IMR-90 (cell line): Measurements from ENCODE around the gene PHF3. TPM values are rescaled to one million over a fixed set of nuclear protein-coding genes. Genes with fewer than 3 reads are reported as not detected.

ENCODE experiments used
- ATAC-seq: fragments of 200-7000 bp; cut with Tn5 transposase; 2 replicates; pipeline ENCODE4 v1.9.1; 2020; ENCODE audit warnings: low read depth, mild to moderate bottlenecking, moderate library complexity
- BruUV-seq: library from RNA; stranded (reverse); fragments of 400-500 nt; replicated peaks from 2 replicates; lab custom pipeline; 2021; lab: Mats Ljungman, UMichigan
- CTCF ChIA-PET: fragments of 300-600 bp; formaldehyde crosslinking; extraction: SDS; loops from one replicate; lab custom pipeline; 2021; ENCODE audit warnings: antibody characterized with exemption; lab: Yijun Ruan, JAX
- POLR2A ChIA-PET: fragments of 300-600 bp; sonication (Branson Sonifier 250); formaldehyde crosslinking; loops from one replicate; lab custom pipeline; 2022; ENCODE audit warnings: antibody characterized with exemption; ENCODE audit not compliant: unreplicated experiment; lab: Charles Lee
- DNase-seq: peaks from one replicate; pipeline ENCODE4 v3.0.0; 2013
- H2AFZ ChIP-seq: replicated peaks from 2 replicates; pipeline ENCODE3; 2013; ENCODE audit warnings: low read length, mild to moderate bottlenecking; ENCODE audit not compliant: poor library complexity
- H2AK5ac ChIP-seq: 2 replicates; pipeline ENCODE4 v1.6.1; 2013; ENCODE audit warnings: low read depth, low read length, inconsistent platforms
- H2AK9ac ChIP-seq: replicated peaks from 2 replicates; pipeline ENCODE3; 2013; ENCODE audit warnings: mild to moderate bottlenecking, low read depth, low read length, moderate library complexity; ENCODE audit not compliant: poor library complexity
- H2BK120ac ChIP-seq: 2 replicates; pipeline ENCODE4 v1.6.1; 2013; ENCODE audit warnings: low read depth, low read length, inconsistent platforms
- H2BK15ac ChIP-seq: 3 replicates; pipeline ENCODE4 v1.6.1; 2013; ENCODE audit warnings: low read depth, low read length, inconsistent platforms
- H2BK20ac ChIP-seq: 2 replicates; pipeline ENCODE4 v1.6.1; 2013; ENCODE audit warnings: low read depth, mild to moderate bottlenecking, inconsistent platforms, low read length, moderate library complexity
- H2BK5ac ChIP-seq: 2 replicates; pipeline ENCODE4 v1.6.1; 2013; ENCODE audit warnings: mild to moderate bottlenecking, low read depth, low read length, inconsistent platforms; ENCODE audit not compliant: poor library complexity, severe bottlenecking
- H3K14ac ChIP-seq: replicated peaks from 2 replicates; pipeline ENCODE4 v1.6.1; 2013; ENCODE audit warnings: low read depth, low read length, inconsistent platforms
- H3K18ac ChIP-seq: 2 replicates; pipeline ENCODE4 v1.6.1; 2013; ENCODE audit warnings: low read depth, low read length, control low read depth
- H3K23ac ChIP-seq: 2 replicates; pipeline ENCODE4 v1.6.1; 2013; ENCODE audit warnings: low read depth, low read length, inconsistent platforms
- H3K27ac ChIP-seq: 2 replicates; pipeline ENCODE4 v1.5.1; 2013; ENCODE audit warnings: mild to moderate bottlenecking, control low read depth, low read length; ENCODE audit not compliant: insufficient read depth
- H3K27me3 ChIP-seq: 2 replicates; pipeline ENCODE4 v1.6.1; 2013; ENCODE audit warnings: low read length; ENCODE audit not compliant: control insufficient read depth, insufficient read depth
- H3K36me3 ChIP-seq: 2 replicates; pipeline ENCODE4 v1.6.1; 2013; ENCODE audit warnings: low read length, mixed read lengths; ENCODE audit not compliant: control insufficient read depth, insufficient read depth
- H3K4ac ChIP-seq: 2 replicates; pipeline ENCODE4 v1.6.1; 2013; ENCODE audit warnings: low read depth, low read length, inconsistent platforms
- H3K4me1 ChIP-seq: 2 replicates; pipeline ENCODE4 v1.6.1; 2013; ENCODE audit warnings: low read length, mixed read lengths; ENCODE audit not compliant: control insufficient read depth, insufficient read depth
- H3K4me2 ChIP-seq: 2 replicates; pipeline ENCODE4 v1.6.1; 2013; ENCODE audit warnings: low read depth, mild to moderate bottlenecking, control low read depth, low read length, moderate library complexity
- H3K4me3 ChIP-seq: 2 replicates; pipeline ENCODE4 v1.5.1; 2013; ENCODE audit warnings: low read depth, mild to moderate bottlenecking, control low read depth, low read length, moderate library complexity; ENCODE audit not compliant: insufficient read depth
- H3K56ac ChIP-seq: 2 replicates; pipeline ENCODE4 v1.6.1; 2013; ENCODE audit warnings: low read length, inconsistent platforms; ENCODE audit not compliant: insufficient read depth; ENCODE audit errors: extremely low read depth
- H3K79me1 ChIP-seq, 2 experiments: 2 replicates each; pipeline ENCODE4 v1.6.1; 2013; ENCODE audit warnings: low read length in 2 of 2, inconsistent platforms in 1 of 2, low read depth in 1 of 2
- H3K9ac ChIP-seq: 2 replicates; pipeline ENCODE4 v1.6.1; 2013; ENCODE audit warnings: low read depth, low read length, control low read depth
- H3K9me1 ChIP-seq: 2 replicates; pipeline ENCODE4 v1.6.1; 2013; ENCODE audit warnings: low read length, inconsistent platforms; ENCODE audit not compliant: insufficient read depth
- H3K9me3 ChIP-seq: 2 replicates; pipeline ENCODE4 v1.6.1; 2013; ENCODE audit warnings: low read length; ENCODE audit not compliant: control insufficient read depth, insufficient read depth
- H4K20me1 ChIP-seq: 2 replicates; pipeline ENCODE4 v1.6.1; 2013; ENCODE audit warnings: low read length, inconsistent platforms; ENCODE audit not compliant: insufficient read depth
- H4K5ac ChIP-seq: 2 replicates; pipeline ENCODE4 v1.6.1; 2013; ENCODE audit warnings: mild to moderate bottlenecking, low read depth, low read length, control low read depth
- H4K8ac ChIP-seq, 2 experiments: 2 replicates each; pipeline ENCODE4 v1.6.1; 2013; ENCODE audit warnings: low read depth in 2 of 2, low read length in 2 of 2, control low read depth in 1 of 2, inconsistent platforms in 1 of 2
- H4K91ac ChIP-seq: 2 replicates; pipeline ENCODE4 v1.6.1; 2013; ENCODE audit warnings: low read depth, low read length, inconsistent platforms; ENCODE audit not compliant: insufficient read depth
- BHLHE40 ChIP-seq: fragments of 150-350 bp; IDR thresholded peaks from 2 replicates; pipeline ENCODE4 v1.6.1; 2016; ENCODE audit warnings: mild to moderate bottlenecking, low read depth, low read length
- CEBPB ChIP-seq: IDR thresholded peaks from 2 replicates; pipeline ENCODE4 v1.6.1; 2012; ENCODE audit warnings: low read depth, low read length, improper control_type of control experiment
- CHD1 ChIP-seq: IDR thresholded peaks from 2 replicates; pipeline ENCODE4 v1.6.1; 2012; ENCODE audit warnings: low read depth, low read length, improper control_type of control experiment
- ELK1 ChIP-seq: fragments of 150-350 bp; IDR thresholded peaks from 2 replicates; pipeline ENCODE4 v1.6.1; 2016; ENCODE audit warnings: low read depth, mild to moderate bottlenecking, low read length, moderate library complexity, borderline replicate concordance
- FOS ChIP-seq: fragments of 150-350 bp; IDR thresholded peaks from 2 replicates; pipeline ENCODE4 v1.6.1; 2016; ENCODE audit warnings: low read depth, low read length
- MAFK ChIP-seq: IDR thresholded peaks from 2 replicates; pipeline ENCODE4 v1.6.1; 2012; ENCODE audit warnings: low read depth, low read length, improper control_type of control experiment
- MAZ ChIP-seq: IDR thresholded peaks from 2 replicates; pipeline ENCODE4 v1.6.1; 2012; ENCODE audit warnings: low read depth, mild to moderate bottlenecking, low read length, improper control_type of control experiment, moderate library complexity, borderline replicate concordance
- NFE2L2 ChIP-seq: fragments of 150-350 bp; IDR thresholded peaks from 2 replicates; pipeline ENCODE4 v1.6.1; 2016; ENCODE audit warnings: low read depth, mild to moderate bottlenecking, low read length
- POLR2A ChIP-seq: IDR thresholded peaks from 2 replicates; pipeline ENCODE4 v1.6.1; 2012; ENCODE audit warnings: mild to moderate bottlenecking, low read depth, low read length
- RAD21 ChIP-seq: IDR thresholded peaks from 2 replicates; pipeline ENCODE4 v1.6.1; 2012; ENCODE audit warnings: low read length, improper control_type of control experiment
- RCOR1 ChIP-seq: IDR thresholded peaks from 2 replicates; pipeline ENCODE4 v1.6.1; 2012; ENCODE audit warnings: mild to moderate bottlenecking, low read length, improper control_type of control experiment; ENCODE audit not compliant: insufficient replicate concordance
- RFX5 ChIP-seq: IDR thresholded peaks from 2 replicates; pipeline ENCODE4 v1.8.0; 2012; ENCODE audit warnings: low read depth, mild to moderate bottlenecking, low read length, moderate library complexity
- SMC3 ChIP-seq: fragments of 150-350 bp; IDR thresholded peaks from 2 replicates; pipeline ENCODE4 v1.6.1; 2016; ENCODE audit warnings: low read depth, mild to moderate bottlenecking, antibody characterized with exemption, low read length, moderate library complexity
- USF2 ChIP-seq: fragments of 150-350 bp; IDR thresholded peaks from 2 replicates; pipeline ENCODE4 v1.6.1; 2017; ENCODE audit warnings: mild to moderate bottlenecking, antibody characterized with exemption, low read length, low read depth
- WGBS, 2 experiments: methylation state at CpG; one replicate each; pipeline versions ENCODE4 v1.1.5 to v1.1.7; 2013; ENCODE audit warnings: missing lambda C conversion rate in 2 of 2; ENCODE audit not compliant: insufficient read length in 1 of 2; ENCODE audit errors: extremely low coverage in 2 of 2; 5-methylcytosine and 5-hydroxymethylcytosine counted together
- dilution Hi-C: fragments of 300-500 bp; cut with HindIII; formaldehyde crosslinking; loops from one replicate; pipeline ENCODE4 v1.14.3; 2018; ENCODE audit warnings: low sequenced_read_pairs; ENCODE audit not compliant: unreplicated experiment
- in situ Hi-C: fragments of 300-500 bp; cut with MboI; formaldehyde crosslinking; loops from 3 replicates; pipeline ENCODE4 v1.14.3; 2019; ENCODE audit warnings: low sequenced_read_pairs, inconsistent platforms, mixed read lengths
- intact Hi-C: fragments of 100-400 bp; cut with micrococcal nuclease; formaldehyde crosslinking; loops from 2 replicates; pipeline ENCODE4 v1.10.0; 2022
- polyA plus RNA-seq, 3 experiments: library from polyadenylated mRNA; depleted of rRNA; stranded (reverse); fragments of >200 nt; gene quantifications; 2 replicates each; pipeline ENCODE4 v1.2.3, GENCODE V29; 2012; ENCODE audit warnings: low replicate concordance in 1 of 3
- total RNA-seq: library from RNA; depleted of rRNA; stranded (reverse); fragments of >200 nt; gene quantifications from 2 replicates; pipeline ENCODE4 v1.2.3, GENCODE V29; 2012
- TF ChIP-seq, protein P1 (sequence below): conservative IDR thresholded peaks from 2 replicates; pipeline ENCODE4 v1.5.1; 2012; ENCODE audit warnings: mild to moderate bottlenecking, low read depth, low read length, improper control_type of control experiment

The PHF3 gene
- total and polyA plus RNA-seq, 2 of the 4 experiments (the other 2 are of a cell fraction) = 5.6 to 27.8 TPM

DNA sequence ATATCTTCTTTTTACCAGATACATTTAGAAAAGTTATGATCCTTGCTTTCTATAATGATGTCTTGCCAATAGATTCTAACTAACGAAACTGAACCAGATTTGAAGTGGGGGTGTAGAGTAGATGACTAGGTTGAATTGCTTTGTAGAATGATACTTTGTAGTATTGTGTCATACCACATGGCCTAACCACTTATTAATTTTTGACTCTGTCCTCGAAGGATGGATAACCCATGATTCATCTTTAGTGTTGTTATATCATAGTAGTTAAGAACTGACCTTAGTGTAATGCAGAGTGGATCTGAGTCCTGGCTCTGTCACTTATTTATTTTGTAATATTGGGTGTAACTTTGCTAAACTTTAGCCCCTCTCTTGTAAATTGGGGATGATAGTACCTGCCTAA, 4.5 kb downstream of the PHF3 start:
- no peaks in the 10 kb centered on the region for H3K9me3 ChIP-seq
- ATAC-seq (0 out of 2 replicates have a peak, but pooled peaks have one; percentile 0), DNase-seq (peak; percentile 79)
- intact Hi-C loops (no loop called here), in situ Hi-C loops (no loop called here), dilution Hi-C loops (no loop called here)
- POLR2A ChIA-PET = no interaction called here
- H3K79me1 ChIP-seq = peaks cover 19 to 49% of the 10 kb centered on the region in 2 experiments; a peak in 3 of 4 replicates
- H4K20me1 ChIP-seq = peaks cover 59% of the 10 kb centered on the region
- H2AK5ac ChIP-seq = no peak overlapping the region
- no peak overlapping the region for H4K5ac ChIP-seq
- no peak overlapping the region for H3K27ac ChIP-seq
- no peak overlapping the region for H2BK20ac ChIP-seq
- H2AK9ac ChIP-seq = no peak overlapping the region
- no peak overlapping the region for H3K18ac ChIP-seq
- peaks cover 2% of the 10 kb centered on the region; the same call in 1 of the 2 replicates for H3K9me1 ChIP-seq
- H3K9ac ChIP-seq = no peak overlapping the region
- TF ChIP-seq RAD21 = no peak
- no peak for TF ChIP-seq CHD1
- peak; percentile 48 for TF ChIP-seq FOS
- TF ChIP-seq RFX5 = no peak
- TF ChIP-seq NFE2L2 = no peak
- peak; percentile 90 for TF ChIP-seq CEBPB
- TF ChIP-seq BHLHE40 = no peak
- no peak for TF ChIP-seq RCOR1
- no peak for TF ChIP-seq SMC3
- no peak for TF ChIP-seq POLR2A
- no peak for TF ChIP-seq USF2
- no peak for TF ChIP-seq MAZ
- TF ChIP-seq MAFK = no peak
- no peak for TF ChIP-seq ELK1
- TF ChIP-seq, protein P1, sequence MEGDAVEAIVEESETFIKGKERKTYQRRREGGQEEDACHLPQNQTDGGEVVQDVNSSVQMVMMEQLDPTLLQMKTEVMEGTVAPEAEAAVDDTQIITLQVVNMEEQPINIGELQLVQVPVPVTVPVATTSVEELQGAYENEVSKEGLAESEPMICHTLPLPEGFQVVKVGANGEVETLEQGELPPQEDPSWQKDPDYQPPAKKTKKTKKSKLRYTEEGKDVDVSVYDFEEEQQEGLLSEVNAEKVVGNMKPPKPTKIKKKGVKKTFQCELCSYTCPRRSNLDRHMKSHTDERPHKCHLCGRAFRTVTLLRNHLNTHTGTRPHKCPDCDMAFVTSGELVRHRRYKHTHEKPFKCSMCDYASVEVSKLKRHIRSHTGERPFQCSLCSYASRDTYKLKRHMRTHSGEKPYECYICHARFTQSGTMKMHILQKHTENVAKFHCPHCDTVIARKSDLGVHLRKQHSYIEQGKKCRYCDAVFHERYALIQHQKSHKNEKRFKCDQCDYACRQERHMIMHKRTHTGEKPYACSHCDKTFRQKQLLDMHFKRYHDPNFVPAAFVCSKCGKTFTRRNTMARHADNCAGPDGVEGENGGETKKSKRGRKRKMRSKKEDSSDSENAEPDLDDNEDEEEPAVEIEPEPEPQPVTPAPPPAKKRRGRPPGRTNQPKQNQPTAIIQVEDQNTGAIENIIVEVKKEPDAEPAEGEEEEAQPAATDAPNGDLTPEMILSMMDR = no peak
- H3K4ac ChIP-seq = no peak overlapping the region
- no peak overlapping the region for H2BK15ac ChIP-seq
- H3K4me2 ChIP-seq = peak overlapping the region; percentile 14
- no peak overlapping the region for H3K14ac ChIP-seq
- no CpG with 5 or more reads among the region's 2 CpGs for WGBS, 2 experiments
- H4K91ac ChIP-seq = no peak overlapping the region
- no peak overlapping the region for H2BK120ac ChIP-seq
- CTCF ChIA-PET = no interaction called here
- H3K4me1 ChIP-seq = peaks cover 2% of the 10 kb centered on the region; the same call in 1 of the 2 replicates
- H4K8ac ChIP-seq = no peak overlapping the region
- no peak overlapping the region for H3K23ac ChIP-seq
- H3K27me3 ChIP-seq = no peaks in the 10 kb centered on the region
- no TSS peak for BruUV-seq
- H3K36me3 ChIP-seq = peaks cover 5% of the 10 kb centered on the region
- no peak overlapping the region for H2AFZ ChIP-seq
- H2BK5ac ChIP-seq = no peak overlapping the region
- no peak overlapping the region for H3K4me3 ChIP-seq
- no peak overlapping the region for H3K56ac ChIP-seq
